Stimulated activated naive CD8-positive, alpha-beta T cell treated with anti-CD3 and anti-CD28 coated beads, Interleukin-15, Interleukin-2, amounts not matched to agents 100 U/mL and 50 U/mL, for 24 hours (primary cell): ENCODE results near the gene GRIA4.
A peak's percentile ranks its signal among the peaks of the same experiment; 100 is the strongest.

Experiments
- ATAC-seq: fragments of 150-1000 bp; cut with Tn5 transposase; one replicate; pipeline ENCODE4 v1.10.0; 2021
- DNase-seq: peaks from one replicate; pipeline ENCODE4 v3.0.0; 2021

Gene GRIA4

GRCh38 chr11:105609832-105610781 lies at the start of gene GRIA4:
Gene GRIA4 (plus strand): TSS chr11:105610073. CDS start chr11:105610998, 925 bp downstream.
- ATAC-seq: no peak
- no peak for DNase-seq

- no peak for DNase-seq
- ATAC-seq: no peak
These were observed 36.8 kb upstream of the GRIA4 start for GRCh38 chr11:105573091-105573490.

- ATAC-seq (no peak), DNase-seq (no peak)
These were observed 34.9 kb upstream of the GRIA4 start for GRCh38 chr11:105574974-105575373.

DNA sequence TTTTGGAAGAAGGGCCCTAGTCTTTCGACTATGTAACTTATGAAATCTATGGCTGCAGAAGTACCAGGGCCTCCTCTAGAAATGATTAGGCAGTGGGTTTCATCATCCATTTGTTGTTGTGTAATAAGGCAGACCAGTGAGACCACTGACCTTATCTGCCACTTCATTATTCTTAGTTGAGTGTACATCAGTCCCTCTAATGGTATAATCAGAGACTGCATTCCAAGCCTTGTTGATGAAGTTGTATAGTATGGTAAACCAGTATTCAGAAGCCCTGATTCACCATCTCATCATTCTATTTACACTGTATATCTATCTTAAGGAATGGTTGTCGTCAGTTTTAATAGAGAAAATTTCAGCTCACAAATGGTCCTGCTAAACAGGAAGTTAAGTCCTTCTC lies 32.2 kb upstream of the GRIA4 start:
- no peak for ATAC-seq
- DNase-seq: no peak

GRCh38 chr11:105579111-105579510 lies 30.8 kb upstream of the GRIA4 start:
- ATAC-seq (no peak), DNase-seq (no peak)

GRCh38 chr11:105582497-105582896 lies 27.4 kb upstream of the GRIA4 start:
- ATAC-seq (no peak), DNase-seq (no peak)

DNA sequence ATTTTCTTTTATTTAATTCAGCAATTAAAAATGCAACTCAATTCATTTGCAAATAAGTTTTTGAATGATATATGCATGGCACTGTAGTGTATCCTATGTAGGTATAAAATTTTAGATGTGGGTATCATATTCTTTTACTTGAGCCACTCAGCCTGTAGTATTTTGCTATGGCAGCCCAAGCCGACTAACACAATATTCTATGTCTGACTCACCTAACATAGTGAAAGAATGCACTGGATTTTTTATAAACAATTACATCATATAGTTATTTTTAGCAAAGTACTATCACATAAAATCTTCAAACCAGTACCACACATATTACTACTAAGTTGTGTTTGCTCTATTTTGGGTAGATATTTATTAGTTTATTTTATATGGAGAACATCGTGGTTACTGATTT lies 21.9 kb upstream of the GRIA4 start:
- DNase-seq (no peak), ATAC-seq (no peak)

- DNase-seq (no peak), ATAC-seq (no peak)
These were observed 20.5 kb upstream of the GRIA4 start for GRCh38 chr11:105589346-105589745.

- no peak for ATAC-seq
- no peak for DNase-seq
These were observed 17.8 kb upstream of the GRIA4 start for GRCh38 chr11:105592035-105592434.

- no peak for ATAC-seq
- DNase-seq: no peak
These were observed 11.5 kb upstream of the GRIA4 start for GRCh38 chr11:105598371-105598770.

DNA sequence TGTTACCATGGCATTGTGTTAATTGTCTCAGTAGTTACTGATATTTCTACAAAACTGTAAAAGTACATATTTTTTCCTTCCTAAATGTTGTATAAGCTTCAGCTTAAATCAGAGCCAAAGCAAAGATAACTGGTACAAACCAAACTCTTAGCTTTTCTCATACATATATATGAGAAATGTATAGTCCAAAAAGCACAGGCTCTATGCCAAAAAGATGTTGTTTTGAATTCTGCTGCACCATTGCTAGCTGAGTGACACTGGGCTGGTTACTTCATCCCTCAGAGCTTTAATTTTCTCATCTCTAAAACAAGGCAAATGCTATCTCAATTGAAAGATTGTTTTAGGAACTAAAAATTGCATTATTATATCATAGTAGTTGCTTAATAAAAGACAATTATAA lies 6.7 kb upstream of the GRIA4 start:
- ATAC-seq (no peak), DNase-seq (no peak)

DNA sequence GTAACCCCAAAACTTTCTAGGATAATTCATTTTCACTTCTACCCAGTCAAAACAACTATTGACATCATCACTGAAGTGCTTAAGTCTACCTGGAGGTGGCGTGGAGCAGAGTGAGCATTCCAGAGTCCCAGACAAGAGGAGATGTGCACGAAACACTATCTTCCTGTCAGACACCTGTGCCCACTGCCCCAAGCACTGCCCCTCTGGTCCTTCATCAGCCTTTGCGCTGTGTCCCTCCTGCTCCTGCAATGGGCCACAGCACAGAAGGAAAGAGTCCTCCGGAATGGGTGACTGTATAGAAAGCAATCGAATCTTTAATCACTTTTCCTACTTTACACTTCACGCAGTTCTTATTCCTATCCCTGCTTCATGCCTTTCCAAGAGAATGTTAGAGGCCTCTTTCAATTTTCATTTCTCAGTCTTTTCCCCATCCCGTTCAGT lies 512 bp upstream of the GRIA4 start:
- DNase-seq (peak; percentile 5), ATAC-seq (peak; percentile 55)

DNA sequence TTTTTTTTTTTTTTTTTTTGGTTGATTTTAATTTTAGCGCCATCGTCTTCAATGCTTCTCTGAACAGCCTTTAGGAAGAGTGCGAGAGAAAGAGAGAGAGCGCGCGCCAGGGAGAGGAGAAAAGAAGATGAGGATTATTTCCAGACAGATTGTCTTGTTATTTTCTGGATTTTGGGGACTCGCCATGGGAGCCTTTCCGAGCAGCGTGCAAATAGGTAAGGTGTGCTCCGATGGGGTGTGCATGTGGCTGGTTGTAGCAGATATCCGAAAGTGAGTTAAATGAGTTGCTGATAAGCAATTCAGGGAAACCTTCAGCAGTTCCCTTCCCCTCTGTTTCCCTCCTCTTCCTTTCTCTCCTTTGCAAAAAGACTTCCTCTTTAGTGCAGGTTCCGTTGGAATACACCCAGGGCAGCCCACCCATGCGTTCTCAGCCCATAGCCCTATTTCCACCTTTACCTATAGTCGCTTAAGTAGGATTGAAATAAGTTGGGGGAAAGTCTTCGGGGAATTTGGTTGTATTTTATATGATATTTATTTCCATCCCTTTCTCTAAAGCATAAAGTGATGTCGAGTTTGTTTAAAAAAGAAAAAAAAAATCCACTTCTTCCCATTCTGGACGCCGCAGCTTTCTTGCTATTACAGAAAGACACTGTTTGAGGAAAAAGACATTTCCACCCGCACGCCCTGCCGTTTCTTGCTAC lies 1.1 kb downstream of the GRIA4 start:
- DNase-seq: no peak
- no peak for ATAC-seq

DNA sequence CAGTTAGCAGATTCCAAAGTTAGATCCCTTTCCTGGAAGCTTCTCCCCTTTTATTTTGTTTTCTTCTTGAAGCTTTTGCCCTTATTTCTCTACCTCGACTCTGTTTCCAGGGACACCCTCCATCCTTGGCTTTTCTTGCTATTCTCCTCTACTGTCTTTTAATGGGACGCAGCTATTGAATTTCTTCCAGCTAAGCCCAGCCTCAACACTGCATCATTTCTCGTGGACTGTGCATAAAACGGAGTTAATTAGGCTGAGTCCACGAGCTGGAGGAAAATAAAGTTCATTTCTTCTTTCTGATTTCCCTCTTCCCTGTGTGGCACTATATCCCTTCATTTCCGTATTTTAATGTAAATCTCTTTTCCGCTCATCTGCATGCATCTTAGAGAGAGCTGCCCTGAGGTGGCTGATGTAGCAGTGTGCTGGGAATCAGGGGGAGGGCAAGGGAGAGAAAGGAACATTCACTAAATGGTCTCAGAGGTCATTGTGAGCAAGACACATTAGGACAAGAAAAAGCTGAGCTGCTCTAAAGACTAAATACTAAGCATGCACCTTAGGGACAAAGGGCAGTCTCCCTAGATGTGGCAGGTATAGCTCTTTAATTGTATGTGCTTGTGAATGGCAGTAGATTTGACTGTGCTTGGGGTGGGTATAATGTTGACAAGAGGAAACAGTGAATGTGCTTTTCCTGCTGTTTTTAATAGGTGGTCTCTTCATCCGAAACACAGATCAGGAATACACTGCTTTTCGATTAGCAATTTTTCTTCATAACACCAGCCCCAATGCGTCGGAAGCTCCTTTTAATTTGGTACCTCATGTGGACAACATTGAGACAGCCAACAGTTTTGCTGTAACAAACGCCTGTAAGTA lies 1.9 kb downstream of the GRIA4 start:
- ATAC-seq (no peak), DNase-seq (no peak)

DNA sequence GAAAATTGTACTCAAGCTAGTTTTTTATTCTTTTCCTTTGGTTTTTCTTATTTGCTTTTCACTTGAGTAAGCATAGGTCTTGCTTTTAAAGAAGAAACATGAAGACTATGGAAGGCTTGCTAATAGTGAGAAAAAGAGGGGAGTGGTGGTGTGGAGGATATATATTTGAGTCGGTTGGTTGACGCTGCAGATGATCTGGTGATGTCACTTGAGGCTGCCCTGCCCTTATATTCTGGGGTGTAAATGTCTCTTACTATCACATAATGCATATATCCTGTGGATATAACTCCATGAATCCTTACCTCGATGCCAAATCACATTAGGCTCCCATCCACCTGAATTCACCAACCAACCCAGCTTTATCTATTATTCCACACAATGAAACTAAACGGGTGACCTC lies 2.9 kb downstream of the GRIA4 start:
- ATAC-seq (no peak), DNase-seq (no peak)

DNA sequence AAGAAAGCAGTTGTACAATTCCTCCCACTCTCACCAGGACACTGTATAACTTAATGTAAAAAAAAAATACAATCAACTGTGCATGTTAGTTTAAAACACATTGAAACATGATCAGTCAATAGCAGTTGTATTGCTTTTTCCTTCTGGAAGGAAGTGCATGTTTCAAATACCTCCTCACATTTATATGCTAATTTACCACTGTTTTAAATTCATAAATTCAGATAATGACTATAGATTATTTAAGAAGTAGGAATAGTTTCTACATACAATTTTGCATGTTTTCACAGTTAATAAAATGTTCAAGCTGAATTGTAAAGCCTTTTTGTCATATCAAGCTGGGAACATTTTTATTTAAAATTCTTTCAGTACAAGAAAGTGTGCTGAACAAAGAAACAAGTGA lies 3.3 kb downstream of the GRIA4 start:
- ATAC-seq (no peak), DNase-seq (no peak)

GRCh38 chr11:105618343-105618955 lies 8.6 kb downstream of the GRIA4 start:
- ATAC-seq: no peak
- DNase-seq: no peak

DNA sequence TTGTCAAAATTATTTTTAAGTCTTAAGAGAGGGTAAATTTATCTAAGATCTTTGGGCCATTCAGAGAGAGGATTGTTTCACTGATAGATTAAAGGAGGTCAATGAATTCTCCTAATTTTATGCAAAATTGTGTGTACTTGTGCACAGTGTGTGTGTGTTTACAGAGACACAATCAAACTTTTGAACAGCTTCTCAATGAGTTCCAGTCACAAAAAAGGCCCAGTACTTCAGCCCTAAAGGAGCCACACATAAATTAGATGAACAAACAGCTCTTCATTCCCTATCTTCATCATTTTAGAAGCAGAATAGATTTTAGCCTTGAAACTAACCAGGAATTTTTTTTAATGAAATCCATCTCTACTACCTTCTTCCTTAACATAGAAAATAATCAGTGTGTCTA lies 9.7 kb downstream of the GRIA4 start:
- ATAC-seq (no peak), DNase-seq (no peak)

DNA sequence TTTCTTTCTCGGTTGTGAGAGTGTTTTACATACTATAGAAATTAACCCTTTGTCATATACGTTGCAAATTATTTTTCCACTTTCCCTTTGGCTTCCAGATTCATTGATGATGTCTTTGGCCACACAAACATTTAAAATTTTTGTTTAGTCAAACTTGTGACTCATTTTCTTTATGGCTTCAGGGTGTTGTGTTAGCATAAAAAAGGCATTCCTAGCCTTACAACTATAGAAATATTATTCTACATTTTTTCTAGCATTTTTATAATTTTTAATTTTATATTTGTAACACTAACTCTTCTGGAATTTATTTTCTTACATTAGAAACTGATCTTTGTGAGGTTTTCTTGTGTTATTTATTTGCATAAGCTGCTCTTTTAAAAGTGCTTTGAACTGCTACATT lies 12.1 kb downstream of the GRIA4 start:
- ATAC-seq: no peak
- no peak for DNase-seq

DNA sequence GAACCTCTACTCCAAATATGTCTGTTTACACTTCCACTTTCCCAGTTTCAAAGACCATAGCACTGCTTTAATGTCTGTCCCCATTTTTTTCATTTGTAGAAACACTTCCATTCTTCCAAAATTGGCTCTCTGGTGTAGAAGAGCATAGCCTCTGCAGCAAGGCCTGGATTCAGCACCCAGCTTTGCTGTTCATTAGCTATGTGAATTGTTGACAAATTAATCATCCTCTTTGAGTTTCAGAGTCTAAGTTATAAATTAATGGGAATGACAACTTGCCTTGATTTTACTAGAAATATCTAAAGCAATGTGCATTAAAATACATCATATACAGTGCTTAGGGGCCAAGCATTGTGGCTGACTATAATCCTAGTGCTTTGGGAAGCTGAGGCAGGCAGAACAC lies 22.4 kb downstream of the GRIA4 start:
- ATAC-seq (no peak), DNase-seq (no peak)

DNA sequence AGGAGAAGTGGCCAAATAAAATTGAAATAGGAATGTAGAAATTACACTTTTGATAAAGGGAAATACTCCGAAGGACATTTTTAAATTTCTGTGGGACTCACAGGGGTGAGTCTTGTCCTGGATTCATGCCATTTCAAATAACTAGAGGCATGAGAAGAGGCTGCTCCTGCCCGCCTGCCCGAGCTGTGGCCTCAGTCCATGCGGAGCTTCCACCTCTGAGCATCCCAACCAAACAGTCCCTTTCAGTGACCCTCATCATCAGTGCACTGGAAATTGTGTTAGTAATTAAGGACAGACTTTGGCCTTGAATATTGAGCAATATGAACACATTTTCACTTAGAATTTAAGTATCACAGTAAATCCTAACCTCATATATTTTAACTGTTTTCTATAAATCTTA lies 25.6 kb downstream of the GRIA4 start:
- ATAC-seq (no peak), DNase-seq (no peak)

DNA sequence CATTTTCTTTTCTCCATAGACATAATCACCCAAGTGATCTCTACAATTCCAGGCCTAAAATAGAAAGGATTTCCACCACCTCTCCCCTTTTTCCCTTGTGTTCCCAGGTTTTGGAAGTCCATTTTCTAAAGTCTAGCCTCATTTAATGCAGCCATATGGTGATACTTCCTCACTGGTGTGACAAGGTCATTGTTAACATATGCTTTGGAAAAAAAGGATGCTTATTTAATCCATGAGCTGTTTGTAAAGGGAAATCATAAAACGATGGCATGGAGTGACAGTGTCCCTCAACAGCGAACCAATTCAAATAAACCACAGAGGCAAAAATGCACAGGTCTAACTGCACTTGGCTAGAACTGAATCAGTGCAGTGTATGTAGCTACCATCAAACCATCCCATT lies 26.6 kb downstream of the GRIA4 start:
- ATAC-seq: no peak

More for the DNA sequence above, 26.6 kb downstream of the GRIA4 start:
- no peak for DNase-seq
